ENCODE measurements around the gene RETREG3. TPM values are rescaled to one million over a fixed set of nuclear protein-coding genes. Genes with fewer than 3 reads are reported as not detected.

RETREG3 gene
- total and polyA plus RNA-seq, 2 of the 13 experiments (the other 11 are each of a cell fraction or from before 2014, with no cell fraction given) = 47.0 to 55.8 TPM

- no peak; the same call in 1 of the 2 replicates for TF ChIP-seq ZBTB26 (CRISPR knock-in tag; IDR thresholded peaks at IDR 0.05; ENCODE audit: borderline replicate concordance)
- TF ChIP-seq ZNF512 (CRISPR knock-in tag; IDR thresholded peaks at IDR 0.05) = 0 out of 2 replicates have a peak, but pooled peaks have one; percentile 57
- TF ChIP-seq ZNF317 (CRISPR knock-in tag; IDR thresholded peaks at IDR 0.05) = peak; percentile 28; the same call in 1 of the 2 replicates
- TF ChIP-seq ZBTB7B (CRISPR knock-in tag; IDR thresholded peaks at IDR 0.05) = peak; percentile 60; the same call in 1 of the 2 replicates
- peak; percentile 45; the same call in 1 of the 2 replicates for TF ChIP-seq ZBTB20 (CRISPR knock-in tag; IDR thresholded peaks at IDR 0.05; ENCODE audit: borderline replicate concordance, low read depth)
- TF ChIP-seq RERE (CRISPR knock-in tag; IDR thresholded peaks at IDR 0.05; ENCODE audit: low read depth) = peak; percentile 58; the same call in 1 of the 2 replicates
- TF ChIP-seq POGK (CRISPR knock-in tag; conservative IDR thresholded peaks at IDR 0.05) = peak; percentile 38
- peak; percentile 65 for TF ChIP-seq ZBTB43 (CRISPR knock-in tag; conservative IDR thresholded peaks at IDR 0.05)
- peak; percentile 77; the same call in 1 of the 2 replicates for TF ChIP-seq BATF2 (CRISPR knock-in tag; IDR thresholded peaks at IDR 0.05)
- TF ChIP-seq HOXD1 (CRISPR knock-in tag; IDR thresholded peaks at IDR 0.05) = no peak
- no peak for TF ChIP-seq ZBTB39 (CRISPR knock-in tag; IDR thresholded peaks at IDR 0.05)
- 0 out of 2 replicates have a peak, but pooled peaks have one; percentile 67 for TF ChIP-seq ZNF747 (CRISPR knock-in tag; IDR thresholded peaks at IDR 0.05; ENCODE audit: borderline replicate concordance)
Measured at GRCh38 chr17:42577532-42578281, 31.5 kb downstream of the RETREG3 start, which contains the start of gene PSMC3IP (continued).

Data from HepG2 (cell line).